H1 (cell line): ENCODE results near the gene GABPB1. TPM values are rescaled to one million over a fixed set of nuclear protein-coding genes. Genes with fewer than 3 reads are reported as not detected.
A peak's percentile ranks its signal among the peaks of the same experiment; 100 is the strongest.

Source experiments
- CTCF ChIA-PET: fragments of 300-600 bp; sonication (Branson Sonifier 250); formaldehyde crosslinking; loops from one replicate; lab custom pipeline; 2021; ENCODE audit not compliant: partially characterized antibody; lab: Charles Lee
- POLR2A ChIA-PET: fragments of 300-600 bp; sonication (Branson Sonifier 250); formaldehyde crosslinking; loops from one replicate; lab custom pipeline; 2021; ENCODE audit warnings: inconsistent platforms; ENCODE audit not compliant: partially characterized antibody; lab: Charles Lee
- DNase-seq, 2 experiments: peaks; one replicate each; pipeline versions ENCODE4 v3.0.0 to v3.0.0-alpha.2; 2010 to 2022; ENCODE audit warnings: low spot score in 2 of 2, low read depth in 1 of 2, mixed read lengths in 1 of 2
- FAIRE-seq: peaks from 2 replicates; lab custom pipeline; 2011; peaks lifted over from hg19 to GRCh38; lab: Jason Lieb, UNC
- H2AFZ ChIP-seq: 2 replicates; pipeline ENCODE4 v1.8.1; 2012; ENCODE audit warnings: low read length, inconsistent platforms
- H2AK5ac ChIP-seq: 2 replicates; pipeline ENCODE4 v1.6.1; 2013; ENCODE audit warnings: low read depth, low read length
- H2BK120ac ChIP-seq: replicated peaks from 2 replicates; pipeline ENCODE3; 2013; ENCODE audit warnings: low read depth, low read length, inconsistent platforms
- H2BK12ac ChIP-seq: 2 replicates; pipeline ENCODE4 v1.6.1; 2013; ENCODE audit warnings: low read depth, low read length
- H2BK15ac ChIP-seq: 2 replicates; pipeline ENCODE4 v1.6.1; 2013; ENCODE audit warnings: low read length
- H2BK20ac ChIP-seq: 2 replicates; pipeline ENCODE4 v1.6.1; 2013; ENCODE audit warnings: low read length
- H2BK5ac ChIP-seq: 2 replicates; pipeline ENCODE4 v1.6.1; 2013; ENCODE audit warnings: low read depth, low read length
- H3K14ac ChIP-seq: 2 replicates; pipeline ENCODE4 v1.6.1; 2013; ENCODE audit warnings: inconsistent platforms; ENCODE audit not compliant: insufficient read length
- H3K18ac ChIP-seq: 2 replicates; pipeline ENCODE4 v1.6.1; 2013; ENCODE audit warnings: low read length; ENCODE audit errors: extremely low read depth
- H3K23ac ChIP-seq: 2 replicates; pipeline ENCODE4 v1.6.1; 2013; ENCODE audit warnings: inconsistent platforms; ENCODE audit not compliant: insufficient read length
- H3K23me2 ChIP-seq: 2 replicates; pipeline ENCODE4 v1.6.1; 2013; ENCODE audit warnings: low read depth, low read length
- H3K27ac ChIP-seq: 2 replicates; pipeline ENCODE4 v1.6.1; 2011; ENCODE audit warnings: low read depth, low read length, inconsistent platforms
- H3K27me3 ChIP-seq, 4 experiments: replicated peaks in 1 of 4; 1 replicate in 1 of 4; 2 replicates in 3 of 4; pipeline versions ENCODE4 v1.6.1 to v1.8.1; 2011 to 2013; ENCODE audit warnings: low read length in 3 of 4, mild to moderate bottlenecking in 3 of 4, inconsistent platforms in 2 of 4, mixed read lengths in 2 of 4, moderate library complexity in 1 of 4; ENCODE audit not compliant: control insufficient read depth in 3 of 4, insufficient read depth in 3 of 4; ENCODE audit errors: extremely low read depth in 1 of 4
- H3K36me3 ChIP-seq, 4 experiments: 2 replicates each; pipeline versions ENCODE4 v1.6.1 to v1.8.1; 2011 to 2013; ENCODE audit warnings: mild to moderate bottlenecking in 4 of 4, low read length in 3 of 4, moderate library complexity in 2 of 4, control low read depth in 1 of 4, inconsistent platforms in 1 of 4; ENCODE audit not compliant: insufficient read depth in 4 of 4, control insufficient read depth in 2 of 4
- H3K4ac ChIP-seq: replicated peaks from 2 replicates; pipeline ENCODE3; 2013; ENCODE audit warnings: low read length, low read depth, mixed read lengths, inconsistent platforms; ENCODE audit not compliant: insufficient read length
- H3K4me1 ChIP-seq, 4 experiments: replicated peaks in 1 of 4; 1 replicate in 1 of 4; 2 replicates in 3 of 4; pipeline versions ENCODE4 v1.6.1 to v1.8.1; 2011 to 2013; ENCODE audit warnings: low read length in 3 of 4, inconsistent platforms in 2 of 4, mixed read lengths in 1 of 4; ENCODE audit not compliant: insufficient read depth in 4 of 4, control insufficient read depth in 3 of 4
- H3K4me2 ChIP-seq, 2 experiments: 2 replicates each; pipeline versions ENCODE4 v1.6.1 to v1.8.1; 2011 to 2013; ENCODE audit warnings: low read depth in 2 of 2, low read length in 2 of 2, control low read depth in 1 of 2, inconsistent platforms in 1 of 2, mild to moderate bottlenecking in 1 of 2; ENCODE audit not compliant: insufficient read depth in 1 of 2
- H3K4me3 ChIP-seq, 4 experiments: fragments of 200-600, 300-600 bp in 1 of 4; sonication (generic), shearing (Covaris generic), sonication (Bioruptor Twin) in 1 of 4; 2 replicates each; pipeline versions ENCODE4 v1.5.1 to v1.8.1; 2011 to 2016; ENCODE audit warnings: low read length in 4 of 4, low read depth in 3 of 4, control low read depth in 2 of 4, inconsistent platforms in 2 of 4, mild to moderate bottlenecking in 2 of 4, mixed read lengths in 1 of 4, moderate library complexity in 1 of 4; ENCODE audit not compliant: insufficient read depth in 2 of 4; ENCODE audit errors: extremely low read depth in 1 of 4
- H3K56ac ChIP-seq: replicated peaks from 2 replicates; pipeline ENCODE3; 2013; ENCODE audit warnings: low read depth, mild to moderate bottlenecking, mixed read lengths, low read length, inconsistent platforms; ENCODE audit not compliant: insufficient read length
- H3K79me1 ChIP-seq: 2 replicates; pipeline ENCODE4 v1.6.1; 2013; ENCODE audit warnings: low read depth, low read length, control low read depth
- H3K79me2 ChIP-seq, 2 experiments: 2 replicates each; pipeline versions ENCODE4 v1.6.1 to v1.8.1; 2012 to 2013; ENCODE audit warnings: low read length in 2 of 2, mild to moderate bottlenecking in 2 of 2, inconsistent platforms in 1 of 2; ENCODE audit not compliant: insufficient read depth in 2 of 2, control insufficient read depth in 1 of 2
- H3K9ac ChIP-seq, 4 experiments: replicated peaks in 1 of 4; 1 replicate in 1 of 4; 2 replicates in 3 of 4; pipeline versions ENCODE4 v1.6.1 to v1.8.1; 2011 to 2013; ENCODE audit warnings: low read depth in 3 of 4, low read length in 3 of 4, control low read depth in 2 of 4, mild to moderate bottlenecking in 2 of 4, moderate library complexity in 2 of 4, inconsistent platforms in 1 of 4; ENCODE audit errors: extremely low read depth in 1 of 4
- H3K9me3 ChIP-seq, 2 experiments: 2 replicates each; pipeline versions ENCODE4 v1.6.1 to v1.8.1; 2012 to 2013; ENCODE audit warnings: mild to moderate bottlenecking in 2 of 2, moderate library complexity in 2 of 2, control low read depth in 1 of 2, inconsistent platforms in 1 of 2, low read depth in 1 of 2, low read length in 1 of 2, mixed read lengths in 1 of 2; ENCODE audit not compliant: insufficient read depth in 2 of 2
- H4K20me1 ChIP-seq, 2 experiments: replicated peaks in 1 of 2; 2 replicates each; pipeline versions ENCODE3 to v1.8.1; 2011 to 2013; ENCODE audit warnings: inconsistent platforms in 2 of 2, low read length in 2 of 2, mild to moderate bottlenecking in 1 of 2; ENCODE audit not compliant: insufficient read depth in 2 of 2, control insufficient read depth in 1 of 2
- H4K5ac ChIP-seq: 2 replicates; pipeline ENCODE4 v1.6.1; 2013; ENCODE audit warnings: low read length, low read depth, mixed read lengths, inconsistent platforms; ENCODE audit not compliant: insufficient read length
- H4K8ac ChIP-seq: 2 replicates; pipeline ENCODE4 v1.8.0; 2013; ENCODE audit warnings: mild to moderate bottlenecking, moderate library complexity, low read length, inconsistent platforms; ENCODE audit not compliant: insufficient read depth; ENCODE audit errors: extremely low read depth
- H4K91ac ChIP-seq: replicated peaks from 2 replicates; pipeline ENCODE3; 2013; ENCODE audit warnings: low read length, mixed read lengths, inconsistent platforms; ENCODE audit not compliant: insufficient read length
- BCL11A ChIP-seq, 2 experiments: IDR thresholded peaks; one replicate each; pipeline ENCODE4 v1.6.1; 2011; ENCODE audit warnings: low read depth in 2 of 2, low read length in 2 of 2, mild to moderate bottlenecking in 2 of 2
- CTBP2 ChIP-seq: IDR thresholded peaks from 2 replicates; pipeline ENCODE4 v1.7.0; 2011; ENCODE audit warnings: borderline replicate concordance, mild to moderate bottlenecking, moderate library complexity, mixed read lengths, low read length; ENCODE audit not compliant: insufficient read depth, insufficient read length
- POLR2A ChIP-seq, 2 experiments: IDR thresholded peaks; 1 replicate in 1 of 2; 2 replicates in 1 of 2; pipeline ENCODE4 v1.6.1; 2011; ENCODE audit warnings: low read depth in 2 of 2, low read length in 2 of 2, mild to moderate bottlenecking in 2 of 2; ENCODE audit errors: control extremely low read depth in 1 of 2
- RBBP5 ChIP-seq: IDR thresholded peaks from 2 replicates; pipeline ENCODE4 v1.7.1; 2012; ENCODE audit warnings: low read depth, mild to moderate bottlenecking, inconsistent platforms, low read length, moderate library complexity, borderline replicate concordance
- TAF7 ChIP-seq: optimal IDR thresholded peaks from 2 replicates; pipeline ENCODE3; 2011; ENCODE audit warnings: low read depth, mild to moderate bottlenecking, inconsistent platforms, low read length, moderate library complexity, borderline replicate concordance
- WGBS, 2 experiments: shearing (Covaris generic) in 1 of 2; methylation state at CpG; one replicate each; pipeline versions ENCODE4 v1.1.6 to v1.1.7; 2013 to 2015; ENCODE audit warnings: low lambda C conversion rate in 2 of 2, mixed read lengths in 2 of 2, inconsistent platforms in 1 of 2, low coverage in 1 of 2, missing lambda C conversion rate in 1 of 2; ENCODE audit not compliant: insufficient replicate concordance in 2 of 2, insufficient coverage in 1 of 2, insufficient read length in 1 of 2; ENCODE audit errors: extremely low coverage in 1 of 2, missing lambda C conversion rate in 1 of 2; 5-methylcytosine and 5-hydroxymethylcytosine counted together
- long read RNA-seq, 2 experiments: library from RNA in 1 of 2; library from capped mRNA in 1 of 2; stranded (forward); transcript quantifications; one replicate each; pipeline ENCODE4 v2.0.0, GENCODE V29; 2021; ENCODE audit warnings: inconsistent platforms in 1 of 2
- polyA minus RNA-seq, 3 experiments: library from RNA; depleted of rRNA, polyadenylated mRNA; stranded (reverse); fragments of >200 nt; gene quantifications; 1 replicate in 2 of 3; 2 replicates in 1 of 3; pipeline ENCODE4 v1.2.3, GENCODE V29; 2011
- polyA plus RNA-seq, 7 experiments: library from polyadenylated mRNA; depleted of rRNA in 3 of 7; stranded (reverse) in 5 of 7; unstranded in 2 of 7; fragments of >200 nt in 5 of 7; fragments of 200-250 nt in 2 of 7; gene quantifications; 1 replicate in 5 of 7; 2 replicates in 1 of 7; 4 replicates in 1 of 7; pipeline versions ENCODE4 v1.2.1 to v1.2.3, GENCODE V29; 2011 to 2013; ENCODE audit warnings: missing spikeins in 2 of 7, mixed read lengths in 2 of 7
- total RNA-seq: library from RNA; stranded (reverse); fragmentation: NEBNext Ultra II Directional; extraction: Animal tissue kit (Norgen Biotek cat#: 25700); gene quantifications from 2 replicates; pipeline ENCODE4 v1.2.1, GENCODE V29; 2021
- TF ChIP-seq, protein P1 (sequence below): IDR thresholded peaks from 2 replicates; pipeline ENCODE4 v1.6.1; 2011; ENCODE audit warnings: low read length, improper control_type of control experiment

GABPB1 gene
- 32.3 and 34.3 TPM in 2 replicates for total RNA-seq
- 21.1 and 24.5 TPM in 2 replicates for polyA plus RNA-seq (2011; rRNA removed)
- 26.4 TPM for polyA plus RNA-seq (2011; cell fraction: cytosol; rRNA removed)
- polyA plus RNA-seq (2011; cell fraction: nucleus; rRNA removed): 17.3 TPM
- polyA plus RNA-seq (2012, experiment 1 of 2): 20.5 to 25.8 TPM (median 22.0 TPM) in 4 replicates
- polyA plus RNA-seq (2012, experiment 2 of 2): 2.0 TPM
- 18.2 TPM for polyA plus RNA-seq (2013, experiment 1 of 2)
- 17.7 TPM for polyA plus RNA-seq (2013, experiment 2 of 2)
- 53.2 and 62.8 TPM in 2 replicates for polyA minus RNA-seq (2011; rRNA and poly(A)+ RNA removed)
- polyA minus RNA-seq (2011; cell fraction: cytosol; rRNA and poly(A)+ RNA removed): 24.5 TPM
- polyA minus RNA-seq (2011; cell fraction: nucleus; rRNA and poly(A)+ RNA removed): 25.4 TPM
- long read RNA-seq, experiment 1, full-length matches to known transcripts: 5 of 24 reads
- long read RNA-seq, experiment 1, partial matches to known transcripts: 9 of 24 reads
- long read RNA-seq, experiment 1, other reads (novel, unspliced or antisense): 10 of 24 reads
- long read RNA-seq, experiment 2, full-length matches to known transcripts: 15 of 23 reads
- long read RNA-seq, experiment 2, partial matches to known transcripts: 2 of 23 reads
- long read RNA-seq, experiment 2, other reads (novel, unspliced or antisense): 6 of 23 reads

- H3K27ac ChIP-seq: peak within 1 kb of the TSS; percentile 99
- H2BK5ac ChIP-seq: peak within 1 kb of the TSS; percentile 99
- peak within 1 kb of the TSS; percentile 100 for H2AK5ac ChIP-seq
- peak within 1 kb of the TSS; percentile 100 for H3K18ac ChIP-seq
- peak within 1 kb of the TSS; percentile 58 for H2BK120ac ChIP-seq
- CTCF ChIA-PET: interaction anchor here (1.0 kb wide), 1 partner anchor 9 kb away, joined by 3 read pairs; no protein-coding TSS in a partner anchor
- H3K4me1 ChIP-seq: peaks cover 0 to 5% (median under 1%) of the 10 kb centered on the region in 4 experiments; a peak in 3 of 7 replicates
- peaks cover 0 to 1% of the 10 kb centered on the region in 2 experiments for H4K20me1 ChIP-seq
- H3K4me3 ChIP-seq: peak within 1 kb of the TSS; percentile 86 to 95 (median 92)
- peak within 1 kb of the TSS; percentile 92 to 100 (median 98) for H3K9ac ChIP-seq
- H3K79me2 ChIP-seq: peaks cover 30 to 76% of the 10 kb centered on the region in 2 experiments
- H2BK20ac ChIP-seq: peak within 1 kb of the TSS; percentile 61; the same call in 1 of the 2 replicates
- H3K27me3 ChIP-seq: no peaks in the 10 kb centered on the region
- peak within 1 kb of the TSS; percentile 79 for H3K4me2 ChIP-seq
- peak within 1 kb of the TSS; percentile 44 for H3K14ac ChIP-seq
- H3K79me1 ChIP-seq: peaks cover 3% of the 10 kb centered on the region; the same call in 1 of the 2 replicates
- H3K9me3 ChIP-seq: no peaks in the 10 kb centered on the region
- H3K4ac ChIP-seq: peak within 1 kb of the TSS; percentile 70
- no peak within 1 kb of the TSS for H2BK15ac ChIP-seq
- DNase-seq: peak; percentile 59 to 90
- peak within 1 kb of the TSS; percentile 100 for H4K8ac ChIP-seq
- peak within 1 kb of the TSS; percentile 86 for H4K91ac ChIP-seq
- 1% methylated on average over 58 of the region's 70 CpGs; no CpG with 5 or more reads in 1 of the 2 experiments for WGBS, 2 experiments
- no peak for FAIRE-seq
- peak within 1 kb of the TSS; percentile 95 for H3K56ac ChIP-seq
- H3K23me2 ChIP-seq: 0 out of 2 replicates have a peak, but pooled peaks cover 2% of the 10 kb centered on the region
- peak within 1 kb of the TSS; percentile 97 for H4K5ac ChIP-seq
- peak within 1 kb of the TSS; percentile 93 for H2AFZ ChIP-seq
- H3K23ac ChIP-seq: no peak within 1 kb of the TSS
- POLR2A ChIA-PET: interaction anchor here (0.6 to 5.0 kb wide), 38 partner anchors 8 to 1272 kb away, joined by 3 to 34 read pairs (median 4); partner anchors contain the start of genes SLC27A2, TRPM7 and USP8
- H2BK12ac ChIP-seq: peak within 1 kb of the TSS; percentile 92; the same call in 1 of the 2 replicates
- H3K36me3 ChIP-seq: peaks cover 0 to 14% (median 3%) of the 10 kb centered on the region in 4 experiments; a peak in 3 of 8 replicates
- TF ChIP-seq, protein P1, sequence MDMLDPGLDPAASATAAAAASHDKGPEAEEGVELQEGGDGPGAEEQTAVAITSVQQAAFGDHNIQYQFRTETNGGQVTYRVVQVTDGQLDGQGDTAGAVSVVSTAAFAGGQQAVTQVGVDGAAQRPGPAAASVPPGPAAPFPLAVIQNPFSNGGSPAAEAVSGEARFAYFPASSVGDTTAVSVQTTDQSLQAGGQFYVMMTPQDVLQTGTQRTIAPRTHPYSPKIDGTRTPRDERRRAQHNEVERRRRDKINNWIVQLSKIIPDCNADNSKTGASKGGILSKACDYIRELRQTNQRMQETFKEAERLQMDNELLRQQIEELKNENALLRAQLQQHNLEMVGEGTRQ: 0 out of 2 replicates have a peak, but pooled peaks have one; percentile 28
- TF ChIP-seq RBBP5: peak; percentile 77; the same call in 1 of the 2 replicates
- TF ChIP-seq POLR2A (IDR thresholded peaks at IDR 0.05; ENCODE audit: control extremely low read depth in 1 of 2, low read depth in 2 of 2, low read length in 2 of 2): peak; percentile 86 to 97
- no peak for TF ChIP-seq BCL11A (IDR thresholded peaks at IDR 0.05; ENCODE audit: low read depth in 2 of 2, low read length in 2 of 2)
- no peak for TF ChIP-seq CTBP2
- peak; percentile 85 for TF ChIP-seq TAF7
These were observed at the start of gene GABPB1 for GRCh38 chr15:50354838-50355618. GABPB1 (minus strand) TSS chr15:50355198; CDS start chr15:50309798, 45,400 bp downstream.
